GM12892 (cell line): ENCODE data around the gene GSX2.
A peak's percentile ranks its signal among the peaks of the same experiment; 100 is the strongest.

Experiments
- DNase-seq: peaks from one replicate; pipeline ENCODE4 v3.0.0; 2011; ENCODE audit not compliant: insufficient read length
- FAIRE-seq: peaks from 2 replicates; lab custom pipeline; 2011; peaks lifted over from hg19 to GRCh38; lab: Jason Lieb, UNC
- POLR2A ChIP-seq: IDR thresholded peaks from 2 replicates; pipeline ENCODE4 v1.6.1; 2011; ENCODE audit warnings: low read depth, low read length, control low read depth
- POLR2AphosphoS5 ChIP-seq: IDR thresholded peaks from 2 replicates; pipeline ENCODE4 v1.6.1; 2011; ENCODE audit warnings: low read depth, low read length, control low read depth
- TAF1 ChIP-seq: IDR thresholded peaks from 2 replicates; pipeline ENCODE4 v1.6.1; 2011; ENCODE audit warnings: low read depth, mild to moderate bottlenecking, control low read depth, low read length, borderline replicate concordance

The GSX2 gene

GRCh38 chr4:54063737-54064316 is 36.1 kb upstream of the GSX2 start:
- FAIRE-seq (no peak), DNase-seq (peak; percentile 19)
- TF ChIP-seq POLR2AphosphoS5 (no peak), POLR2A (no peak), TAF1 (no peak)

- DNase-seq: peak; percentile 76
- TF ChIP-seq TAF1 (peak; percentile 72), POLR2A (peak; percentile 81), POLR2AphosphoS5 (peak; percentile 68; the same call in 1 of the 2 replicates)
- peak; percentile 99 for FAIRE-seq
Observed at GRCh38 chr4:54064317-54065111, 35.4 kb upstream of the GSX2 start, which contains the start of gene CHIC2. CHIC2 (minus strand) TSS chr4:54064605; CDS start chr4:54064300, 305 bp downstream.

- FAIRE-seq (no peak), DNase-seq (no peak)
- TF ChIP-seq TAF1 (no peak), POLR2AphosphoS5 (no peak), POLR2A (no peak)
Observed at GRCh38 chr4:54065282-54066087, 34.5 kb upstream of the GSX2 start.

- FAIRE-seq: no peak
- TF ChIP-seq TAF1: no peak
- TF ChIP-seq POLR2AphosphoS5: no peak
- no peak for DNase-seq
Observed at GRCh38 chr4:54066088-54066415, 33.9 kb upstream of the GSX2 start.

GRCh38 chr4:54066718-54067129 is 33.2 kb upstream of the GSX2 start:
- DNase-seq: no peak
- TF ChIP-seq TAF1 (no peak), POLR2AphosphoS5 (no peak), POLR2A (no peak)

GRCh38 chr4:54067166-54067565 is 32.8 kb upstream of the GSX2 start:
- DNase-seq (no peak), FAIRE-seq (no peak)
- TF ChIP-seq POLR2AphosphoS5 (no peak), TAF1 (no peak), POLR2A (no peak)

More at GRCh38 chr4:54066718-54067129, 33.2 kb upstream of the GSX2 start:
- FAIRE-seq: no peak

GRCh38 chr4:54073271-54073880 is 26.6 kb upstream of the GSX2 start:
- DNase-seq (no peak), FAIRE-seq (no peak)
- TF ChIP-seq POLR2A (no peak), TAF1 (no peak), POLR2AphosphoS5 (no peak)

- no peak for TF ChIP-seq TAF1
- TF ChIP-seq POLR2A: no peak
- TF ChIP-seq POLR2AphosphoS5: no peak
- FAIRE-seq (no peak), DNase-seq (no peak)
Observed at GRCh38 chr4:54074381-54074780, 25.6 kb upstream of the GSX2 start.

GRCh38 chr4:54076673-54077072 is 23.3 kb upstream of the GSX2 start:
- TF ChIP-seq POLR2A: no peak
- no peak for TF ChIP-seq POLR2AphosphoS5
- TF ChIP-seq TAF1: no peak
- no peak for DNase-seq
- no peak for FAIRE-seq

- no peak for TF ChIP-seq POLR2AphosphoS5
- no peak for TF ChIP-seq TAF1
- no peak for TF ChIP-seq POLR2A
- DNase-seq (no peak), FAIRE-seq (no peak)
Observed at GRCh38 chr4:54077812-54078211, 22.2 kb upstream of the GSX2 start.

- TF ChIP-seq TAF1 (no peak), POLR2A (no peak), POLR2AphosphoS5 (no peak)
- DNase-seq: no peak
- FAIRE-seq: no peak
Observed at GRCh38 chr4:54082168-54082567, 17.8 kb upstream of the GSX2 start.

GRCh38 chr4:54085284-54085683 is 14.7 kb upstream of the GSX2 start:
- DNase-seq: no peak
- TF ChIP-seq POLR2AphosphoS5 (no peak), TAF1 (no peak), POLR2A (no peak)
- no peak for FAIRE-seq
